ENCODE measurements around the gene USP1.

USP1 gene

GRCh38 chr1:62500210-62500609 is 63.4 kb downstream of the USP1 start:
- TF ChIP-seq CTCF (IDR thresholded peaks at IDR 0.05; ENCODE audit: control insufficient read depth, extremely low read depth, insufficient read depth), result no peak
- DNase-seq (ENCODE audit: low read depth), result no peak
- no peak overlapping the region for H3K4me3 ChIP-seq (ENCODE audit: low read depth, low read length)

Data from LNCaP clone FGC (cell line).